ENCODE results near the gene FCGR3A. TPM values are rescaled to one million over a fixed set of nuclear protein-coding genes. Genes with fewer than 3 reads are reported as not detected.
"Not testable (repeated sequence)": the region's sequence is repeated elsewhere in the genome, so short reads cannot be mapped to it uniquely, and the experiment has no call there.

Gene FCGR3A
- total and polyA plus RNA-seq, 2 of the 4 experiments (the other 2 are of a cell fraction) = not detected

GRCh38 chr1:161580879-161581537, 31.4 kb upstream of the FCGR3A start:
- H3K18ac ChIP-seq (ENCODE audit: low read depth, low read length); H3K9me3 ChIP-seq (ENCODE audit: control insufficient read depth, insufficient read depth, low read length); POLR2A ChIA-PET (ENCODE audit: unreplicated experiment); H2AK9ac ChIP-seq (replicated peaks; ENCODE audit: low read depth, low read length, poor library complexity); H3K9ac ChIP-seq (ENCODE audit: low read depth, low read length); H3K36me3 ChIP-seq (ENCODE audit: control insufficient read depth, insufficient read depth, low read length); H2BK20ac ChIP-seq (ENCODE audit: low read depth, low read length); H3K23ac ChIP-seq (ENCODE audit: low read depth, low read length); H4K20me1 ChIP-seq (ENCODE audit: insufficient read depth, low read length); DNase-seq; H3K4ac ChIP-seq (ENCODE audit: low read depth, low read length); in situ Hi-C loops (cut with MboI; ENCODE audit: low sequenced_read_pairs); H3K14ac ChIP-seq (replicated peaks; ENCODE audit: low read depth, low read length); H3K4me3 ChIP-seq (ENCODE audit: insufficient read depth, low read depth, low read length); BruUV-seq (replicated peaks); H2AK5ac ChIP-seq (ENCODE audit: low read depth, low read length); CTCF ChIA-PET; dilution Hi-C loops (cut with HindIII; ENCODE audit: low sequenced_read_pairs, unreplicated experiment); H3K56ac ChIP-seq (ENCODE audit: extremely low read depth, insufficient read depth, low read length); H2BK120ac ChIP-seq (ENCODE audit: low read depth, low read length); H2BK5ac ChIP-seq (ENCODE audit: low read depth, low read length, poor library complexity, severe bottlenecking); H3K4me1 ChIP-seq (ENCODE audit: control insufficient read depth, insufficient read depth, low read length); H3K27me3 ChIP-seq (ENCODE audit: control insufficient read depth, insufficient read depth, low read length); H2BK15ac ChIP-seq (ENCODE audit: low read depth, low read length); H3K9me1 ChIP-seq (ENCODE audit: insufficient read depth, low read length); H4K91ac ChIP-seq (ENCODE audit: insufficient read depth, low read depth, low read length); intact Hi-C loops (cut with micrococcal nuclease); H2AFZ ChIP-seq (replicated peaks; ENCODE audit: low read length, poor library complexity); H3K4me2 ChIP-seq (ENCODE audit: low read depth, low read length); ATAC-seq (ENCODE audit: low read depth); H3K79me1 ChIP-seq (ENCODE audit: low read depth in 1 of 2, low read length in 2 of 2); H4K5ac ChIP-seq (ENCODE audit: low read depth, low read length); H4K8ac ChIP-seq (ENCODE audit: low read depth in 2 of 2, low read length in 2 of 2); H3K27ac ChIP-seq (ENCODE audit: insufficient read depth, low read length): not testable (repeated sequence)
- WGBS, 2 experiments (ENCODE audit: extremely low coverage in 2 of 2, insufficient read length in 1 of 2) = no CpG with 5 or more reads among the region's 4 CpGs

- H3K4me1 ChIP-seq (ENCODE audit: control insufficient read depth, insufficient read depth, low read length); H2AK9ac ChIP-seq (replicated peaks; ENCODE audit: low read depth, low read length, poor library complexity); ATAC-seq (ENCODE audit: low read depth); H3K27me3 ChIP-seq (ENCODE audit: control insufficient read depth, insufficient read depth, low read length); H2BK20ac ChIP-seq (ENCODE audit: low read depth, low read length); H3K9me3 ChIP-seq (ENCODE audit: control insufficient read depth, insufficient read depth, low read length); H3K14ac ChIP-seq (replicated peaks; ENCODE audit: low read depth, low read length); POLR2A ChIA-PET (ENCODE audit: unreplicated experiment); H2BK5ac ChIP-seq (ENCODE audit: low read depth, low read length, poor library complexity, severe bottlenecking); H4K20me1 ChIP-seq (ENCODE audit: insufficient read depth, low read length); H3K4me3 ChIP-seq (ENCODE audit: insufficient read depth, low read depth, low read length); H2BK120ac ChIP-seq (ENCODE audit: low read depth, low read length); H3K23ac ChIP-seq (ENCODE audit: low read depth, low read length); H3K9me1 ChIP-seq (ENCODE audit: insufficient read depth, low read length); intact Hi-C loops (cut with micrococcal nuclease); H2AFZ ChIP-seq (replicated peaks; ENCODE audit: low read length, poor library complexity); H3K56ac ChIP-seq (ENCODE audit: extremely low read depth, insufficient read depth, low read length); DNase-seq; H3K79me1 ChIP-seq (ENCODE audit: low read depth in 1 of 2, low read length in 2 of 2); dilution Hi-C loops (cut with HindIII; ENCODE audit: low sequenced_read_pairs, unreplicated experiment); H3K4ac ChIP-seq (ENCODE audit: low read depth, low read length); H3K9ac ChIP-seq (ENCODE audit: low read depth, low read length); H4K91ac ChIP-seq (ENCODE audit: insufficient read depth, low read depth, low read length); BruUV-seq (replicated peaks); CTCF ChIA-PET; H3K27ac ChIP-seq (ENCODE audit: insufficient read depth, low read length); H4K5ac ChIP-seq (ENCODE audit: low read depth, low read length); H2AK5ac ChIP-seq (ENCODE audit: low read depth, low read length); in situ Hi-C loops (cut with MboI; ENCODE audit: low sequenced_read_pairs); H3K18ac ChIP-seq (ENCODE audit: low read depth, low read length); H4K8ac ChIP-seq (ENCODE audit: low read depth in 2 of 2, low read length in 2 of 2); H3K4me2 ChIP-seq (ENCODE audit: low read depth, low read length); H3K36me3 ChIP-seq (ENCODE audit: control insufficient read depth, insufficient read depth, low read length); H2BK15ac ChIP-seq (ENCODE audit: low read depth, low read length): not testable (repeated sequence)
- WGBS, 2 experiments (ENCODE audit: extremely low coverage in 2 of 2, insufficient read length in 1 of 2) = no CpG with 5 or more reads among the region's 8 CpGs
Measured at GRCh38 chr1:161579856-161580507, 30.4 kb upstream of the FCGR3A start.

All from IMR-90 (cell line).